K562 (cell line): ENCODE data around the gene CASKIN1.

Experiments
- CBX5 ChIP-seq: IDR thresholded peaks from 2 replicates; pipeline ENCODE4 v1.6.1; 2014; ENCODE audit warnings: low read depth, borderline replicate concordance
- KHSRP ChIP-seq: fragments of 450-650 bp; IDR thresholded peaks from 2 replicates; pipeline ENCODE4 v1.6.1; 2017
- MEF2A ChIP-seq: IDR thresholded peaks from 2 replicates; pipeline ENCODE4 v1.6.1; 2011; ENCODE audit warnings: low read depth, mild to moderate bottlenecking, low read length, moderate library complexity; ENCODE audit not compliant: control insufficient read depth
- RBBP5 ChIP-seq: fragments of 200-600 bp; sonication (generic); IDR thresholded peaks from 2 replicates; pipeline ENCODE4 v1.6.1; 2012; ENCODE audit warnings: borderline replicate concordance, mild to moderate bottlenecking, low read length, control low read depth, inconsistent platforms; ENCODE audit not compliant: insufficient read depth, poor library complexity, severe bottlenecking
- RBFOX2 ChIP-seq: fragments of 200-400 bp; formaldehyde crosslinking; IDR thresholded peaks from 2 replicates; pipeline ENCODE4 v1.6.1; 2017; ENCODE audit warnings: low read depth, mild to moderate bottlenecking, low read length, moderate library complexity
- SMAD1 ChIP-seq: fragments of 150-350 bp; IDR thresholded peaks from 2 replicates; pipeline ENCODE4 v1.6.1; 2014; ENCODE audit warnings: low read length, low read depth; ENCODE audit not compliant: partially characterized antibody
- TAF1 ChIP-seq: IDR thresholded peaks from 2 replicates; pipeline ENCODE4 v1.6.1; 2011; ENCODE audit warnings: mild to moderate bottlenecking, low read length, moderate library complexity; ENCODE audit not compliant: insufficient read depth, control insufficient read depth, severe bottlenecking; ENCODE audit errors: extremely low read depth

GRCh38 chr16:2165861-2166260 lies 30.5 kb downstream of the CASKIN1 start:
- TF ChIP-seq SMAD1: no peak
- no peak for TF ChIP-seq MEF2A
- TF ChIP-seq RBBP5: no peak
- TF ChIP-seq CBX5: no peak
- no peak for TF ChIP-seq KHSRP
- TF ChIP-seq RBFOX2: no peak
- no peak for TF ChIP-seq TAF1
